Measurements from ENCODE around the gene EYA3.

DNA sequence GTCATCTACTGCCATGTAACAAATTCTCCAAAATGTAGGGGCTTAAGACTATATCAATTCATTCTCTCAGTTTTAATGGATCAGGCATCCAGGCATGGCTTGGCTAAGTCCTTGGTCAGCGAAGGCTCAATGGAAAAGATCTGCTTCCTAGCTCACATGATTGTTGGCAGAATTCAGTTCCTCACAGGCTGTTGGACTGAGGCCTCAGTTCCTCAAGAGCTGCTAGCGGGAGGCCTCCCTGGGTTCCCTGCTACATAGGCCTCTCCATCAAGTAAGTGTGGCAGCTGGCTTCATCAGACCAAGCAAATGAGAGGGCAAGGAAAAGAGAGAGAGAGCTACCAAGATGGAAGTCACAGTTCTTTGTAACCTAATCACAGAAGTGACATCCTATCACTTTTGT, 19.6 kb upstream of the EYA3 start:
- TF ChIP-seq, protein P1, sequence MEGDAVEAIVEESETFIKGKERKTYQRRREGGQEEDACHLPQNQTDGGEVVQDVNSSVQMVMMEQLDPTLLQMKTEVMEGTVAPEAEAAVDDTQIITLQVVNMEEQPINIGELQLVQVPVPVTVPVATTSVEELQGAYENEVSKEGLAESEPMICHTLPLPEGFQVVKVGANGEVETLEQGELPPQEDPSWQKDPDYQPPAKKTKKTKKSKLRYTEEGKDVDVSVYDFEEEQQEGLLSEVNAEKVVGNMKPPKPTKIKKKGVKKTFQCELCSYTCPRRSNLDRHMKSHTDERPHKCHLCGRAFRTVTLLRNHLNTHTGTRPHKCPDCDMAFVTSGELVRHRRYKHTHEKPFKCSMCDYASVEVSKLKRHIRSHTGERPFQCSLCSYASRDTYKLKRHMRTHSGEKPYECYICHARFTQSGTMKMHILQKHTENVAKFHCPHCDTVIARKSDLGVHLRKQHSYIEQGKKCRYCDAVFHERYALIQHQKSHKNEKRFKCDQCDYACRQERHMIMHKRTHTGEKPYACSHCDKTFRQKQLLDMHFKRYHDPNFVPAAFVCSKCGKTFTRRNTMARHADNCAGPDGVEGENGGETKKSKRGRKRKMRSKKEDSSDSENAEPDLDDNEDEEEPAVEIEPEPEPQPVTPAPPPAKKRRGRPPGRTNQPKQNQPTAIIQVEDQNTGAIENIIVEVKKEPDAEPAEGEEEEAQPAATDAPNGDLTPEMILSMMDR (conservative IDR thresholded peaks at IDR 0.05; ENCODE audit: low read depth, low read length), result no peak
- TF ChIP-seq POLR2A (IDR thresholded peaks at IDR 0.05; ENCODE audit: low read depth, low read length), result no peak
- TF ChIP-seq RCOR1 (IDR thresholded peaks at IDR 0.05; ENCODE audit: insufficient replicate concordance, low read length), result no peak
- TF ChIP-seq, protein P2, sequence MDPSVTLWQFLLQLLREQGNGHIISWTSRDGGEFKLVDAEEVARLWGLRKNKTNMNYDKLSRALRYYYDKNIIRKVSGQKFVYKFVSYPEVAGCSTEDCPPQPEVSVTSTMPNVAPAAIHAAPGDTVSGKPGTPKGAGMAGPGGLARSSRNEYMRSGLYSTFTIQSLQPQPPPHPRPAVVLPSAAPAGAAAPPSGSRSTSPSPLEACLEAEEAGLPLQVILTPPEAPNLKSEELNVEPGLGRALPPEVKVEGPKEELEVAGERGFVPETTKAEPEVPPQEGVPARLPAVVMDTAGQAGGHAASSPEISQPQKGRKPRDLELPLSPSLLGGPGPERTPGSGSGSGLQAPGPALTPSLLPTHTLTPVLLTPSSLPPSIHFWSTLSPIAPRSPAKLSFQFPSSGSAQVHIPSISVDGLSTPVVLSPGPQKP (IDR thresholded peaks at IDR 0.05; ENCODE audit: borderline replicate concordance, low read depth, low read length), result no peak
- no peak for TF ChIP-seq MXI1 (IDR thresholded peaks at IDR 0.05; ENCODE audit: borderline replicate concordance, low read depth, low read length)
- no peak for TF ChIP-seq MAFK (IDR thresholded peaks at IDR 0.05; ENCODE audit: low read depth, low read length)
- TF ChIP-seq RFX5 (IDR thresholded peaks at IDR 0.05; ENCODE audit: low read depth, low read length), result no peak
- TF ChIP-seq SMC3 (IDR thresholded peaks at IDR 0.05; ENCODE audit: low read depth, low read length), result no peak
- no peak for TF ChIP-seq FOS (IDR thresholded peaks at IDR 0.05; ENCODE audit: low read depth, low read length)
- TF ChIP-seq RAD21 (IDR thresholded peaks at IDR 0.05; ENCODE audit: low read length), result no peak
- no peak for TF ChIP-seq BHLHE40 (IDR thresholded peaks at IDR 0.05; ENCODE audit: low read depth, low read length)
- no peak for TF ChIP-seq MAZ (IDR thresholded peaks at IDR 0.05; ENCODE audit: borderline replicate concordance, low read depth, low read length)

Data from IMR-90 (cell line).